ENCODE results near the gene ANGPTL8.

DNA sequence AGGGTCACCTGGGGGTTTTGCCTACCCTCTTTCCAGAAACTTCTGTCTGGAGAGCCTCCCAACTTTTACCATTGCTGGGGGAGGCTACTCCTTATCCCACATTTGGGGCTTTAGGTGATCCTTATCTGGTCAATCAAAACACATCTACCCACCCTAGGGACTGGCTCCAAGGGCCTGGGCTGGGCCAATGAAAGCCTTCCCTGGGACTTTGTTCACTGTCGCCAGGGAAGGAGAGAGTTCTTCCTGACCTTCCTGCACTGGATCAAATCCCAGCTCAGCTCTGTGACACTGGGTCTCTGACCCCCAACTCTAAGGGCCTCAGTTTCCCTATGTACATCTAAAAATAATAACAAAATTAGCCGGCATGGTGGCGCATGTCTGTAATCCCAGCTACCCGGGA is 11.8 kb downstream of the ANGPTL8 start:
- TF ChIP-seq, protein P1, sequence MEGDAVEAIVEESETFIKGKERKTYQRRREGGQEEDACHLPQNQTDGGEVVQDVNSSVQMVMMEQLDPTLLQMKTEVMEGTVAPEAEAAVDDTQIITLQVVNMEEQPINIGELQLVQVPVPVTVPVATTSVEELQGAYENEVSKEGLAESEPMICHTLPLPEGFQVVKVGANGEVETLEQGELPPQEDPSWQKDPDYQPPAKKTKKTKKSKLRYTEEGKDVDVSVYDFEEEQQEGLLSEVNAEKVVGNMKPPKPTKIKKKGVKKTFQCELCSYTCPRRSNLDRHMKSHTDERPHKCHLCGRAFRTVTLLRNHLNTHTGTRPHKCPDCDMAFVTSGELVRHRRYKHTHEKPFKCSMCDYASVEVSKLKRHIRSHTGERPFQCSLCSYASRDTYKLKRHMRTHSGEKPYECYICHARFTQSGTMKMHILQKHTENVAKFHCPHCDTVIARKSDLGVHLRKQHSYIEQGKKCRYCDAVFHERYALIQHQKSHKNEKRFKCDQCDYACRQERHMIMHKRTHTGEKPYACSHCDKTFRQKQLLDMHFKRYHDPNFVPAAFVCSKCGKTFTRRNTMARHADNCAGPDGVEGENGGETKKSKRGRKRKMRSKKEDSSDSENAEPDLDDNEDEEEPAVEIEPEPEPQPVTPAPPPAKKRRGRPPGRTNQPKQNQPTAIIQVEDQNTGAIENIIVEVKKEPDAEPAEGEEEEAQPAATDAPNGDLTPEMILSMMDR (IDR thresholded peaks at IDR 0.05): no peak
- no peak for TF ChIP-seq POLR2A (IDR thresholded peaks at IDR 0.05)
